Cardiac septum (tissue), 1 donor: Measurements from ENCODE around the gene MIDN. TPM values are rescaled to one million over a fixed set of nuclear protein-coding genes. Genes with fewer than 3 reads are reported as not detected.

Experiments
- DNase-seq: peaks from one replicate; pipeline ENCODE4 v3.0.0-alpha.2; 2020; ENCODE audit warnings: low spot score
- intact Hi-C: fragments of 100-400 bp; cut with DNase I; formaldehyde crosslinking; loops from one replicate; pipeline ENCODE4 v1.14.0; 2022
- total RNA-seq: library from RNA; stranded (reverse); fragmentation: NEBNext Ultra II Directional; extraction: Animal tissue kit (Norgen Biotek cat#: 25700); gene quantifications from one replicate; pipeline ENCODE4 v1.2.1, GENCODE V29; 2021
- donor health status: DM: no; HTN: no; CAD: no.

Gene MIDN
- total RNA-seq, 1 donor from 2014 or later: 97.5 TPM

GRCh38 chr19:1274081-1274851, 25.9 kb downstream of the MIDN start:
- DNase-seq: no peak
- intact Hi-C loops: loop anchor here (5.0 kb wide), 1 partner anchor 108 kb away; the partner anchor contains the start of gene NDUFS7

GRCh38 chr19:1274852-1275259, 26.5 kb downstream of the MIDN start:
- DNase-seq: no peak
- intact Hi-C loops: loop anchor here (5.0 kb wide), 3 partner anchors 82 to 107 kb away; partner anchors contain the start of gene NDUFS7

GRCh38 chr19:1275260-1275975, 27.0 kb downstream of the MIDN start, which contains the start of gene FAM174C:
FAM174C (plus strand) TSS chr19:1275530; CDS start chr19:1275550, 20 bp downstream.
- DNase-seq: peak; percentile 96
- intact Hi-C loops: loop anchor here (5.0 kb wide), 2 partner anchors 82 to 97 kb away; no protein-coding TSS in a partner anchor

- intact Hi-C loops: loop anchor here (5.0 kb wide), 2 partner anchors 81 to 96 kb away; no protein-coding TSS in a partner anchor
Observed at GRCh38 chr19:1275976-1276627, 27.7 kb downstream of the MIDN start.

GRCh38 chr19:1276628-1277022, 28.2 kb downstream of the MIDN start:
- DNase-seq: no peak
- intact Hi-C loops: loop anchor here (5.0 kb wide), 2 partner anchors 81 to 96 kb away; no protein-coding TSS in a partner anchor

More at GRCh38 chr19:1275976-1276627, 27.7 kb downstream of the MIDN start:
- no peak for DNase-seq

- DNase-seq: no peak
- intact Hi-C loops: loop anchor here (5.0 kb wide), 2 partner anchors 80 to 95 kb away; no protein-coding TSS in a partner anchor
Observed at GRCh38 chr19:1277061-1277460, 28.7 kb downstream of the MIDN start.

GRCh38 chr19:1278074-1278473, 29.7 kb downstream of the MIDN start:
- DNase-seq: no peak
- intact Hi-C loops: loop anchor here (5.0 kb wide), 2 partner anchors 79 to 94 kb away; no protein-coding TSS in a partner anchor

- intact Hi-C loops: loop anchor here (5.0 kb wide), 2 partner anchors 78 to 93 kb away; no protein-coding TSS in a partner anchor
- no peak for DNase-seq
Observed at GRCh38 chr19:1278713-1279660, 30.6 kb downstream of the MIDN start.

GRCh38 chr19:1279782-1280341, 31.5 kb downstream of the MIDN start:
- DNase-seq: peak; percentile 91
- intact Hi-C loops: loop anchor here (5.0 kb wide), 2 partner anchors 77 to 92 kb away; no protein-coding TSS in a partner anchor

GRCh38 chr19:1280636-1281568, 32.5 kb downstream of the MIDN start:
- DNase-seq: no peak
- intact Hi-C loops: no loop called here

- intact Hi-C loops: no loop called here
- DNase-seq: no peak
Observed at GRCh38 chr19:1281569-1282287, 33.3 kb downstream of the MIDN start.

GRCh38 chr19:1282588-1283206, 34.3 kb downstream of the MIDN start:
- intact Hi-C loops: no loop called here
- DNase-seq: no peak

- DNase-seq: no peak
- intact Hi-C loops: no loop called here
Observed at GRCh38 chr19:1283207-1283916, 35.0 kb downstream of the MIDN start.

GRCh38 chr19:1283917-1284292, 35.5 kb downstream of the MIDN start:
- intact Hi-C loops: no loop called here
- DNase-seq: no peak

- DNase-seq: no peak
- intact Hi-C loops: no loop called here
Observed at GRCh38 chr19:1284293-1284978, 36.1 kb downstream of the MIDN start.
